ENCODE measurements around the gene COL4A1. TPM values are rescaled to one million over a fixed set of nuclear protein-coding genes. Genes with fewer than 3 reads are reported as not detected.
"Not testable (repeated sequence)": the region's sequence is repeated elsewhere in the genome, so short reads cannot be mapped to it uniquely, and the experiment has no call there.

COL4A1 gene
- total RNA-seq, 2 experiments from 2014 or later = not detected

DNA sequence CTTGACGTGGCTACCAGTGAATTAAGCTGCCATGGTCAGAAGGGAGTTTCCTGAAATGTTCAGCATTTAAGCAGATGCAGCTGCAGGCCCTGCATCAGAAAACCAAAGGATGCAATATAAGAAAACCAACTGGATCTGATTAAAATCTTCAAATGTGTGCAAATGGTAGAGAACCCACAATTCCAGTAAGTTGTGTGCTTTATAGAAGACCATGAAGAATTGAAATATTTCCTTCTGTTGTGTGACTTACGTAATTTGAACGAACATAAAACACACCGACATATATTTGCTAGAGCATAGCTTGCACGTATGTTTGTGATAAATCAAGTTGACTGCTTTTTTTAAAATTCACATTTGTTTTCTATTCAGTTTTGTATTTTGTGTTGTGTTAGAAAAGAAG lies 191.4 kb downstream of the COL4A1 start:
- no peaks in the 10 kb centered on the region for H3K36me3 Mint-ChIP-seq
- H3K4me3 Mint-ChIP-seq = no peak overlapping the region
- ChIA-PET POLR2A (no interaction called here), CTCF (interaction anchor here (0.6 to 1.5 kb wide), 6 partner anchors 10 to 1156 kb away, joined by 3 to 4 read pairs (median 3); no protein-coding TSS in a partner anchor)
- DNase-seq = no peak
- H3K4me1 Mint-ChIP-seq (ENCODE audit: low read depth) = no peaks in the 10 kb centered on the region
- intact Hi-C loops (cut with micrococcal nuclease) = loop anchor here (5.0 to 10.0 kb wide), 2 partner anchors 328 to 971 kb away; partner anchors contain the start of gene IRS2
- H3K27ac Mint-ChIP-seq = no peak overlapping the region
- peaks cover 24% of the 10 kb centered on the region for H3K27me3 Mint-ChIP-seq
- H3K9me3 Mint-ChIP-seq = no peaks in the 10 kb centered on the region

DNA sequence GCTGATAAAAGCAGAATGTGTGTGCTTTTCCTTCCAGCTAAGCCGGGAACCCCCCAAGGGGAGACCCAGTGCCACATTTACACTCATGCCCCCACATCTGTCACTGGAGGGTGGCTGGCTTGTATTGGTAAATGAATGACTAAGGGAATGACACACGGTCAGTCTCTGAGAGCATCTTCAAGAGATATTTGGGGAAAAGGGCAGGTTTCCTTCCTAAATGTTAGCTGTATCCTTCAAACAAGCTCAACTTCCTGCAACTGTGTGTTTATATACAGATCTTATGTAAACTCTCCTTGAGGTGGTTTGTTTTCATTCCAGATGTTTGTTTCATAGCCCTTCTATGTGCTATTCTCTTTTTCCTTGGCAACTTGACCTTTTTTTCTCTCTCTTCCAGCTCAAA lies 192.6 kb downstream of the COL4A1 start:
- ChIA-PET CTCF (interaction anchor here (1.5 kb wide), 1 partner anchor 24 kb away, joined by 3 read pairs; no protein-coding TSS in a partner anchor), POLR2A (no interaction called here)
- DNase-seq = no peak
- intact Hi-C loops (cut with micrococcal nuclease) = loop anchor here (10.0 kb wide), 1 partner anchor 970 kb away; no protein-coding TSS in a partner anchor
- no peak overlapping the region for H3K4me3 Mint-ChIP-seq
- no peak overlapping the region for H3K27ac Mint-ChIP-seq
- H3K27me3 Mint-ChIP-seq = peaks cover 22% of the 10 kb centered on the region
- no peaks in the 10 kb centered on the region for H3K4me1 Mint-ChIP-seq (ENCODE audit: low read depth)
- H3K36me3 Mint-ChIP-seq = no peaks in the 10 kb centered on the region
- H3K9me3 Mint-ChIP-seq = no peaks in the 10 kb centered on the region

DNA sequence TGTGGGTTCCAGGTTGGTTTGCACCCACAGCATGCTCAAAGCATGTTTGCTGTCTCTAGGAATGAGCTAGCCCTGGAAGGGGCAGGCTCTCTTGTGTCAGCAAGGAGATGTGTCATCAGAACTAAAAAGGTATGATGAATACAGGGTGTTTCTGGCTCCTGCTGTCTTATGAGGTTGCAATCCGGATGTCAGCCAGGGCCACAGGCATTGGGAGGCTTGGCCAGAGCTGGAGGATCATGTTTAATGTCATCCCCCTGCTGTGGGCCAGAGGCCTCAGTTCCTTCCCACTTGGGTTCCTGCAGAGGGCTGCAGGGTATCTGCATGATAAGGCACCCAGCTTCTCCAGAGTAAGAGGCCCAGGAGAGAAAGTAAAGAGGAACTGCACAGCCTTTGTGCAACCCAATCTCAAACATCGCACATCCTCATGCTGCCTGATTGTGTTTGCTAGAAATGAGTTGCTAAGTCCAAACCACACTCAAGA lies 193.6 kb downstream of the COL4A1 start:
- Mint-ChIP-seq H3K4me3 (no peak overlapping the region), H3K27me3 (peaks cover 22% of the 10 kb centered on the region), H3K27ac (no peak overlapping the region), H3K9me3 (no peaks in the 10 kb centered on the region), H3K36me3 (no peaks in the 10 kb centered on the region), H3K4me1 (ENCODE audit: low read depth) (no peaks in the 10 kb centered on the region)
- no peak for DNase-seq
- CTCF ChIA-PET = no interaction called here
- intact Hi-C loops (cut with micrococcal nuclease) = loop anchor here (10.0 kb wide), 1 partner anchor 969 kb away; no protein-coding TSS in a partner anchor
- POLR2A ChIA-PET = no interaction called here

GRCh38 chr13:110112379-110112778 lies 194.6 kb downstream of the COL4A1 start:
- H3K4me1 Mint-ChIP-seq (ENCODE audit: low read depth); H3K27ac Mint-ChIP-seq; H3K4me3 Mint-ChIP-seq; H3K9me3 Mint-ChIP-seq; CTCF ChIA-PET; H3K36me3 Mint-ChIP-seq; POLR2A ChIA-PET: not testable (repeated sequence)
- DNase-seq = peak; percentile 28
- intact Hi-C loops (cut with micrococcal nuclease) = loop anchor here (1.0 to 10.0 kb wide), 2 partner anchors 968 to 1151 kb away; no protein-coding TSS in a partner anchor
- H3K27me3 Mint-ChIP-seq = peaks cover 18% of the 10 kb centered on the region

- ChIA-PET CTCF (no interaction called here), POLR2A (no interaction called here)
- H3K4me3 Mint-ChIP-seq = no peak overlapping the region
- no peaks in the 10 kb centered on the region for H3K36me3 Mint-ChIP-seq
- no peaks in the 10 kb centered on the region for H3K4me1 Mint-ChIP-seq (ENCODE audit: low read depth)
- H3K27ac Mint-ChIP-seq = no peak overlapping the region
- no peaks in the 10 kb centered on the region for H3K9me3 Mint-ChIP-seq
- intact Hi-C loops (cut with micrococcal nuclease) = loop anchor here (10.0 kb wide), 1 partner anchor 966 kb away; no protein-coding TSS in a partner anchor
- peaks cover 7% of the 10 kb centered on the region for H3K27me3 Mint-ChIP-seq
- DNase-seq = no peak
These were observed 196.2 kb downstream of the COL4A1 start for GRCh38 chr13:110110783-110111182.

DNA sequence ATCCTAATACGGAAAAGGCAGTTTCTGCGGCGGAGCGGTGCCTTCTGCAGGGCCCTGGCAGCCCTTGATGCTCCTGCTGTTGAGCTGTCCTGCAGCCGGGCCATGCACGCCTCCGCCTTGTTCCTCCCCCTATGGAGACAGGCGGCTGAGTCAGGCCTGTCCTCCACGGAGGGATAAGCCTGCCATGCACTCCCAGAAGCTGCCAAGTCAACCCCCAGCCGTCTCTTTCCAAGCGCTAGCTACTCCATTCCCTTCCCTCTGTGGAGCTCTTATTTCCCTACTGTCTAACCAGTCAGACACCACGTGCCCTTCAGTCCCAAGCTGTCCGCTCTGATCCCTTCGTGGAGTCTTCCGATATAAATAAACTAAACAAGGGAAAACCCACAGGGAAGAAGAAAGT lies 197.0 kb downstream of the COL4A1 start:
- ChIA-PET POLR2A (no interaction called here), CTCF (no interaction called here)
- no peaks in the 10 kb centered on the region for H3K9me3 Mint-ChIP-seq
- H3K27ac Mint-ChIP-seq = no peak overlapping the region
- no peaks in the 10 kb centered on the region for H3K36me3 Mint-ChIP-seq
- H3K4me3 Mint-ChIP-seq = no peak overlapping the region
- DNase-seq = no peak
- H3K4me1 Mint-ChIP-seq (ENCODE audit: low read depth) = no peaks in the 10 kb centered on the region
- peaks cover 7% of the 10 kb centered on the region for H3K27me3 Mint-ChIP-seq
- intact Hi-C loops (cut with micrococcal nuclease) = loop anchor here (10.0 kb wide), 1 partner anchor 965 kb away; no protein-coding TSS in a partner anchor

DNA sequence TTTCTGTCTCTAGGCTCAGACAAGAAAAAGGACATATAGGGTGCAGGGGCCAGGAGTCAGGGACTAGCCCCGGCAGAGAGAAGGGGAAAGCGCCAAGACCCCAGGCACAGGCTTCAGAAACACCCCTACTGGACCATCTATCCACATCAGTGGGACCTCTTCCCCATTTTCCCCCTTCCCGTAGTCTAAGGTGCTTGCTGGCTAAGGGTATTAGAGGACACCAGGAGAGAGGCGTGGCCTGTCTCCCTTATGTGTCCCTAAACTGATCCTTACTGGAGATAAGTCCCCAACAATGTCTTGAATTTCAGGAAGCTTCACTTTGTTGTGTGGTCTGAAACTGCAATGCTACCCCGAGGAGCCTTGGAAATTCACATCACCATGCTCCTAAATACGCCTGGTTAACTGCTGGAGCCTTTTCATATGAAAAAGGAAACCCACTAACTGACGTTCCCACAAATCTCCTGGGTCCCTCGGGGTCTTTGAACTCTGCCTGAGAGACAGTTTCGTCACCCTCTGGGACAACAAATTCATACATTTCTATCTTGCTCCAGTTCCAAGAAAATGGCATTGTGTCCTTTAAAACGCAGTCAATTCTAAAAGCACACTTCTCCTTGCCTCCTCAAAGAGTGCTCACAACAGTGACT lies 197.7 kb downstream of the COL4A1 start:
- Mint-ChIP-seq H3K27me3 (peaks cover 7% of the 10 kb centered on the region), H3K4me3 (no peak overlapping the region), H3K4me1 (ENCODE audit: low read depth) (no peaks in the 10 kb centered on the region), H3K27ac (no peak overlapping the region), H3K36me3 (no peaks in the 10 kb centered on the region), H3K9me3 (no peaks in the 10 kb centered on the region)
- intact Hi-C loops (cut with micrococcal nuclease) = no loop called here
- CTCF ChIA-PET = no interaction called here
- POLR2A ChIA-PET = no interaction called here
- DNase-seq = no peak

DNA sequence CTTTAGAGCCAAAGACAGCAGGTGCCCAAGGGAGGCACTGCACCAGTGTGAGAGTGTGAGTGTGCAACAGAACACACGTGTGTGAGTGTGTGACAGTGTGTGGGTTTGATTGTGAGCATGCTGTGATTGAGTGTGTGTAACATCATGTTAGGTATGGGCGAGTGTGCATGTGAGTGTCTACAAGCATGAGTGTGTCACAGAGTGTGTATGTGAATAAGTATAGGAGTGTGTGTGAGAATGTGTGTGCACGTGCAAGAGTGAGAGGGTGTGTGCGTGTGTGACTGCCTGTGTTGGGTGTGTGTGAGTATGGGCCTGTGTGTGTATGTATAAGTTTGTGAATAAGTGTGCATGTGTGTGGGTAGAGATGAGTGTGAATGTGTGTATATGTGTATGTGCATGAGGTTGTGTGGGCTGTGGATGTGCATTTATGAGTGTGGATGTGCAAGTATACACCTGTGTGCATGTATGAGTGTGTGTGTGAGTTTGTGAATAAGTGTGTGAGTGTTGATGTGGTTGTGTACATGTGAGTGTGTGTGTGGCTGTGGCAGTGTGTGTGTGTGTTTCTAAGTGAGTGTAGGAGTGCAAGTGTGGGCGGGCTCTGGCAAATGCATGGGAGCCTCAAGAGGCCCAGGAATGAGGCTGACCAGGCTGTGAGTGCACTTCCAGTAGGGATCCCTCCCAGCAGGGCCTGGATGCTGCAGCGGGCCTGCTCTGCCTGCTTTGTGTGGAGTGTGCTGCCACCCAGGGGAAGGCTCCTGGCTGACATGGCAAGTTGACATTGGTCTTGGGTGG lies 198.4 kb downstream of the COL4A1 start:
- DNase-seq = no peak
- intact Hi-C loops (cut with micrococcal nuclease) = no loop called here
- H3K36me3 Mint-ChIP-seq = no peaks in the 10 kb centered on the region

GRCh38 chr13:110107568-110108347 lies 199.2 kb downstream of the COL4A1 start:
- Mint-ChIP-seq H3K27me3 (no peaks in the 10 kb centered on the region), H3K9me3 (peaks cover 3% of the 10 kb centered on the region), H3K27ac (no peak overlapping the region), H3K4me3 (no peak overlapping the region), H3K4me1 (ENCODE audit: low read depth) (no peaks in the 10 kb centered on the region), H3K36me3 (no peaks in the 10 kb centered on the region)
- ChIA-PET POLR2A (no interaction called here), CTCF (no interaction called here)
- no peak for DNase-seq
- intact Hi-C loops (cut with micrococcal nuclease) = no loop called here

More for the DNA sequence above, 198.4 kb downstream of the COL4A1 start:
- H3K27ac Mint-ChIP-seq = no peak overlapping the region
- ChIA-PET CTCF (no interaction called here), POLR2A (no interaction called here)
- H3K4me3 Mint-ChIP-seq = no peak overlapping the region
- H3K4me1 Mint-ChIP-seq (ENCODE audit: low read depth) = no peaks in the 10 kb centered on the region
- H3K27me3 Mint-ChIP-seq = peaks cover 1% of the 10 kb centered on the region
- H3K9me3 Mint-ChIP-seq = no peaks in the 10 kb centered on the region

- no peak overlapping the region for H3K4me3 Mint-ChIP-seq
- H3K36me3 Mint-ChIP-seq = no peaks in the 10 kb centered on the region
- POLR2A ChIA-PET = no interaction called here
- intact Hi-C loops (cut with micrococcal nuclease) = no loop called here
- no peak overlapping the region for H3K27ac Mint-ChIP-seq
- DNase-seq = no peak
- CTCF ChIA-PET = interaction anchor here (0.9 kb wide), 1 partner anchor 14 kb away, joined by 3 read pairs; no protein-coding TSS in a partner anchor
- no peaks in the 10 kb centered on the region for H3K27me3 Mint-ChIP-seq
- no peaks in the 10 kb centered on the region for H3K4me1 Mint-ChIP-seq (ENCODE audit: low read depth)
- peaks cover 13% of the 10 kb centered on the region for H3K9me3 Mint-ChIP-seq
These were observed 200.2 kb downstream of the COL4A1 start for GRCh38 chr13:110106726-110107125.

DNA sequence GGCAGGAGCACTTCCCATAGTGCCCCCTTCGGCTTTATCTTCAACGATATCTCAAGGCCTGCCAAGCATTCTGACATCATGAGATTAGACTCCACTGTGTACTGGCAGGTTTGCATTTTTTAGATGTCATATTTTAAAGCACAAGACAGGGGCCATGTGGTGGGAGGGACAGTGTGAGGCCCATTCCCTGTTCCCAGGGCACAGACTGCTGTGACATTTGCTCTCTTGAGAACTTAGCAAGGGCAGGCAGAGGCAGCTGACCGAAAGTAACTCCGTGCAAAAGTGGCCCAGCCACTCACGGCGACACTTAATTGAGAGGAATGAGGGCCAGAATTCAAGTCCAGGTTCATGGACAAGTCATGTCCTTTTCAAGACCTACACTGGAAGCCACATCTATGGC lies 201.8 kb downstream of the COL4A1 start:
- H3K27ac Mint-ChIP-seq = no peak overlapping the region

DNA sequence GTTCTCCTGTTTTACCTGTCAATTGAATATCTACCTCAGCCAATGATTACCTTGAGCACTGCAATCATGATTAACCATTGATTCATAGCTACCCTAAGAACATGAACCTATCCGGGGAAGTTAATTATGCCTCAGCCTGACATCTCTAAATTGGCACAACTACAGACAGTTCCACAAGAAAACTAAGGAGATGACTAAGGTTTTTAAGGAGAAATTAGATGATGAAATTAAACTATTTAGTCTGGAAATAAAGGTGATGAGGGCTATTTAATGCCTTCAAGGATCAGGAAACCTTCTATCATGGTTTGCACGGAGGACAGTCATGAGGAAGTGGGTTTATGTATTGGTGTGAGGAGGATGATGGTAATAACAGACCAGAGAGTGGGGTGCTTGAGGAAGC lies 203.4 kb downstream of the COL4A1 start:
- ChIA-PET CTCF (interaction anchor here (0.9 kb wide), 1 partner anchor 1143 kb away, joined by 3 read pairs; no protein-coding TSS in a partner anchor), POLR2A (no interaction called here)
- H3K4me1 Mint-ChIP-seq (ENCODE audit: low read depth) = no peaks in the 10 kb centered on the region
- H3K9me3 Mint-ChIP-seq = peaks cover 22% of the 10 kb centered on the region
- H3K27me3 Mint-ChIP-seq = no peaks in the 10 kb centered on the region
- no peak overlapping the region for H3K27ac Mint-ChIP-seq
- H3K4me3 Mint-ChIP-seq = no peak overlapping the region
- H3K36me3 Mint-ChIP-seq = no peaks in the 10 kb centered on the region
- intact Hi-C loops (cut with micrococcal nuclease) = no loop called here
- DNase-seq = no peak

More for the DNA sequence above, 201.8 kb downstream of the COL4A1 start:
- peaks cover 16% of the 10 kb centered on the region for H3K9me3 Mint-ChIP-seq
- ChIA-PET POLR2A (no interaction called here), CTCF (no interaction called here)
- intact Hi-C loops (cut with micrococcal nuclease) = no loop called here
- H3K4me3 Mint-ChIP-seq = no peak overlapping the region
- H3K27me3 Mint-ChIP-seq = no peaks in the 10 kb centered on the region
- no peaks in the 10 kb centered on the region for H3K4me1 Mint-ChIP-seq (ENCODE audit: low read depth)
- H3K36me3 Mint-ChIP-seq = no peaks in the 10 kb centered on the region
- no peak for DNase-seq
